Measurements from ENCODE around the gene GBGT1. TPM values are rescaled to one million over a fixed set of nuclear protein-coding genes. Genes with fewer than 3 reads are reported as not detected.
"Not testable (repeated sequence)": the region's sequence is repeated elsewhere in the genome, so short reads cannot be mapped to it uniquely, and the experiment has no call there.

GBGT1 gene
- polyA plus RNA-seq: not detected

DNA sequence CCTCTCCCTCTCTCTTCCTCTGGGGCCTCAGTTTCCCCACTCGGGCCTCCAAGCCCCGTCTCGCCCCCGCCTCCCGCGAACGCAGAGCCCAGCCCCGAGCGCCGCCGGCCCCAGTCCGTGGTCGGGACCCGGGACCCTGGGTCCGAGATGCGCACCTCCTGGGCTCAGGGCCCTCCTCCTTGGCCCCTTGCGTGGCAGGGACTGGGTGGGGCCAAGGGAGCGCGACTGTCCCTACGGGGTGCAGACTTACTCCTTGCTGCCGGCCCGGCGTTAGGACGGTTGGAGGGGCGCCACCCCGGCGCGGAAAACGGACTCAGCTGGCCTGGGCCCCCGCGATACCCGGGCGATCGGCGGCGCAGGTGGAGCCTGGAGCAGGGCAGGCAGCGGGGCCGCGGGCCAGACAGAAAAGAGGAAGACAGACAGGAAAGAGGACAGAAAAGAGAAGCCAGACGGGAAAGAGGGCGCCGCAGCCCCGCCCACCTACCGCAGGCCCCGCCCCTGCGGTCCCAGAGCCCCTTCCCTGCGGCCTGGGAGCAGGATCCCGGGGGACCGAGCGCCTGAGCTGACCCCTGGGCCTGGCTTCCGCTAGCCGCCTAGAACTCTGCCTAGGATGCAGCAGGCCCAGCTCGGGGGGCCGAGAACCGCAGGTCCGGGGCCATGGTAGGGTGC lies at the start of gene GBGT1:
Gene GBGT1 (minus strand): TSS at position 411 of the 669 bp plus-strand sequence. CDS start 1,502 bp downstream, outside the sequence.
- Mint-ChIP-seq H3K36me3 (no peaks in the 10 kb centered on the region), H3K4me3 (peak within 1 kb of the TSS; percentile 60 to 80 (median 75)), H3K27me3 (ENCODE audit: low read depth in 3 of 3) (peaks cover 3 to 4% (median 4%) of the 10 kb centered on the region in 3 donors), H3K9me3 (no peaks in the 10 kb centered on the region), H3K27ac (no peak within 1 kb of the TSS), H3K4me1 (peaks cover 0 to 3% of the 10 kb centered on the region in 2 donors)
- DNase-seq: peak in 1 of 3 donors; percentile 19

DNA sequence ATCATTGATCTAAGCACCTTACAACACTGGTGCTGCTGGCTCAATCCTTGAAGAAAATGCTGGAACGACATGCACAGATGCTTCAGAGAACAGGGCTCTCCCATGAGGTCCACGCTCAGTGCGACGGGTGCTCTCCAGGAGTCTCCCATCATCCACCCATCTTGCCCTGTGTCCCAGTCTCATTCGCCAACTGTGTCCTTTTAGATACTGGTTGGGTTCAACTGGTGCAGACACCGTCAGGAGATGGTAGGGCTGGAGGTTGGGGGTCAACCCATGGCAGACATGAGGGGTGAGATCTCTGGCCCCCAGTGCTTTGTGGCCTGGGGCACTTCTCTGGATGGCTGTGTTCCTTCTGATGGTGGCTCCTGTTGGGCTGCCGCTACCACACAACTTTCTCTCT lies 46.9 kb upstream of the GBGT1 start:
- DNase-seq: no peak
- Mint-ChIP-seq H3K9me3 (peaks cover 0 to 2% (median 0%) of the 10 kb centered on the region in 6 donors), H3K4me3 (no peak overlapping the region), H3K4me1 (no peaks in the 10 kb centered on the region), H3K27me3 (ENCODE audit: low read depth in 3 of 3) (peaks cover 2 to 17% (median 5%) of the 10 kb centered on the region in 3 donors), H3K27ac (no peak overlapping the region), H3K36me3 (no peaks in the 10 kb centered on the region)

DNA sequence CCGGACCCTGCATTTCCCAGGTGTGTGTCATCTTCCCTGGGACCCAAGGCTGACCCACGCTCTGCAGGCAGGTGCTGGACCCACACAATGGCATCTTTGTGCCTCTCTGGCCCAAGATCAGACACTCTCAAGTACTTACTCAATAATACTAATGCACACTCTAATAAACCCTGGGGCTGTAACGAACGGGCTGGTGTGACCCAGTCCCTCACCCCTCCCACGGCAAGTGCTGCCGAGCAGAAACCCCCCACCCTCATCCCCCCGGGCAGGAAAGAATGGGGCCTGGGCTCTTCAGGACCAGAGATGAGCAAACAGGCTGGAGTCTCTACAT lies 46.5 kb upstream of the GBGT1 start:
- H3K36me3 Mint-ChIP-seq: no peaks in the 10 kb centered on the region
- no peak overlapping the region for H3K27ac Mint-ChIP-seq
- H3K4me3 Mint-ChIP-seq: no peak overlapping the region
- no peaks in the 10 kb centered on the region for H3K4me1 Mint-ChIP-seq
- H3K27me3 Mint-ChIP-seq (ENCODE audit: low read depth in 3 of 3): peaks cover 2 to 17% (median 5%) of the 10 kb centered on the region in 3 donors
- H3K9me3 Mint-ChIP-seq: peaks cover 0 to 2% (median 0%) of the 10 kb centered on the region in 6 donors
- no peak for DNase-seq

GRCh38 chr9:133209327-133210201 lies 45.9 kb upstream of the GBGT1 start:
- H3K36me3 Mint-ChIP-seq, DNase-seq: not testable (repeated sequence)

GRCh38 chr9:133208880-133209300 lies 45.2 kb upstream of the GBGT1 start, which contains the start of gene OBP2B:
OBP2B (minus strand) TSS chr9:133209250; CDS start chr9:133209199, 51 bp downstream.
- peaks cover 2 to 12% (median 2%) of the 10 kb centered on the region in 3 donors for H3K27me3 Mint-ChIP-seq (ENCODE audit: low read depth in 3 of 3)
- not testable (repeated sequence) for H3K4me1 Mint-ChIP-seq, H3K27ac Mint-ChIP-seq, H3K4me3 Mint-ChIP-seq, DNase-seq, H3K36me3 Mint-ChIP-seq, H3K9me3 Mint-ChIP-seq

More at GRCh38 chr9:133209327-133210201, 45.9 kb upstream of the GBGT1 start:
- H3K9me3 Mint-ChIP-seq, H3K27ac Mint-ChIP-seq, H3K4me3 Mint-ChIP-seq, H3K4me1 Mint-ChIP-seq: not testable (repeated sequence)
- peaks cover 2 to 16% (median 2%) of the 10 kb centered on the region in 3 donors for H3K27me3 Mint-ChIP-seq (ENCODE audit: low read depth in 3 of 3)

- H3K27me3 Mint-ChIP-seq (ENCODE audit: low read depth in 3 of 3): peaks cover 2 to 11% (median 2%) of the 10 kb centered on the region in 3 donors
- DNase-seq, H3K4me1 Mint-ChIP-seq, H3K36me3 Mint-ChIP-seq, H3K9me3 Mint-ChIP-seq, H3K4me3 Mint-ChIP-seq, H3K27ac Mint-ChIP-seq: not testable (repeated sequence)
Measured at GRCh38 chr9:133208171-133208879, 44.6 kb upstream of the GBGT1 start.

- DNase-seq: no peak
- no peak overlapping the region for H3K27ac Mint-ChIP-seq
- H3K27me3 Mint-ChIP-seq (ENCODE audit: low read depth in 3 of 3): peaks cover 2 to 11% (median 2%) of the 10 kb centered on the region in 3 donors
- H3K4me1 Mint-ChIP-seq: no peaks in the 10 kb centered on the region
- no peak overlapping the region for H3K4me3 Mint-ChIP-seq
- H3K9me3 Mint-ChIP-seq: no peaks in the 10 kb centered on the region
- no peaks in the 10 kb centered on the region for H3K36me3 Mint-ChIP-seq
Measured at GRCh38 chr9:133207540-133208170, 43.9 kb upstream of the GBGT1 start.

- Mint-ChIP-seq H3K36me3 (no peaks in the 10 kb centered on the region), H3K27me3 (ENCODE audit: low read depth in 3 of 3) (peaks cover 2 to 7% (median 2%) of the 10 kb centered on the region in 3 donors), H3K4me3 (no peak overlapping the region), H3K27ac (no peak overlapping the region), H3K4me1 (no peaks in the 10 kb centered on the region), H3K9me3 (no peaks in the 10 kb centered on the region)
- DNase-seq: no peak
Measured at GRCh38 chr9:133207021-133207531, 43.4 kb upstream of the GBGT1 start.

GRCh38 chr9:133205996-133206931 lies 42.5 kb upstream of the GBGT1 start:
- no peaks in the 10 kb centered on the region for H3K36me3 Mint-ChIP-seq
- DNase-seq: no peak
- H3K4me3 Mint-ChIP-seq: no peak overlapping the region
- no peak overlapping the region for H3K27ac Mint-ChIP-seq
- H3K27me3 Mint-ChIP-seq (ENCODE audit: low read depth in 3 of 3): peaks cover 2 to 6% (median 2%) of the 10 kb centered on the region in 3 donors
- no peaks in the 10 kb centered on the region for H3K9me3 Mint-ChIP-seq
- no peaks in the 10 kb centered on the region for H3K4me1 Mint-ChIP-seq

DNA sequence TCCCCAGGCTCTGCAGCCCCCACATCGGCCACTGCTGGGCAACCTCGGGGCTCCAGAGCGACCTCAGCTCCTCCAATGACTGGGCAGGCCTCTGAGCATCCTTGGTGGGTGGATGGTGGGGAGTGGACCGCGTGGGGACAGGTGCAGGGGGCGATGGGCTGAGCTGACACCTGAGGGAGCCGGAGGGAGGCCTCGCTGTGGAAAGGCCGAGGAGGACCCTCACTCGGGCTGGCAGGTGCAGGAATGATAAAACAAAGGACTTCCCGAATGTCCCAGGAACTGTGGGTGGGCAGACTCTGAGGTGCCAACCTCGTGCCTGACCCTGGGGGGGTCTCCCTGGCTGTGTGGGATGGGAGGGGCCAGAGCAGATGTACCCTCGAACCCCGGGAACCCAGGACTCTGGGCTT lies 41.8 kb upstream of the GBGT1 start:
- not testable (repeated sequence) for H3K36me3 Mint-ChIP-seq, DNase-seq

DNA sequence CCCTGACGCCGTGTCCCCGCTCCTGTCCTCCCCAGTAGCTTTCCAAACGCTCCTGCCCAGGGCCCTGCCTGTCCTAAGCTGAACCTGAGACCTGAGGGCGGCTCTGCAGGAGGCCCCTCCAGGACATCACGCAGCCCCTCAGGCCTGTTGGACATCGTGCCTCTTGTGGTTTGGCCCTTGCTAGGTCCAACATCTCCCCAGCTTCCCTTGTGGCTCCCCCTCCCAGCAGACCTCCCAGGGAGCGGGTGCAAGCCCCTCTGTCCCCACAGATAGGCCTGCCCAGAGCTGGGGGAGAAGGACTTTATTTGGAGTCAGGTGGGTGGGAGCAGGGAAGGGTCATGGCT lies 41.3 kb upstream of the GBGT1 start:
- no peak overlapping the region for H3K4me3 Mint-ChIP-seq
- H3K4me1 Mint-ChIP-seq: peaks cover 5 to 8% of the 10 kb centered on the region in 2 donors
- DNase-seq: no peak
- H3K27me3 Mint-ChIP-seq (ENCODE audit: low read depth in 3 of 3): peaks cover 0 to 7% (median 4%) of the 10 kb centered on the region in 3 donors
- no peaks in the 10 kb centered on the region for H3K36me3 Mint-ChIP-seq
- no peak overlapping the region for H3K27ac Mint-ChIP-seq
- H3K9me3 Mint-ChIP-seq: no peaks in the 10 kb centered on the region

More for the DNA sequence above, 41.8 kb upstream of the GBGT1 start:
- H3K9me3 Mint-ChIP-seq; H3K4me1 Mint-ChIP-seq; H3K4me3 Mint-ChIP-seq; H3K27me3 Mint-ChIP-seq (ENCODE audit: low read depth in 3 of 3); H3K27ac Mint-ChIP-seq: not testable (repeated sequence)

- no peak for DNase-seq
- H3K27me3 Mint-ChIP-seq (ENCODE audit: low read depth in 3 of 3): peaks cover 0 to 7% (median 4%) of the 10 kb centered on the region in 3 donors
- H3K27ac Mint-ChIP-seq: no peak overlapping the region
- no peaks in the 10 kb centered on the region for H3K36me3 Mint-ChIP-seq
- H3K4me1 Mint-ChIP-seq: peaks cover 7 to 13% of the 10 kb centered on the region in 2 donors
- no peaks in the 10 kb centered on the region for H3K9me3 Mint-ChIP-seq
- no peak overlapping the region for H3K4me3 Mint-ChIP-seq
Measured at GRCh38 chr9:133204335-133204992, 40.8 kb upstream of the GBGT1 start.
